ENCODE data around the gene SERINC2.
"Not testable (repeated sequence)": the region's sequence is repeated elsewhere in the genome, so short reads cannot be mapped to it uniquely, and the experiment has no call there.

SERINC2 gene

GRCh38 chr1:31416101-31416736 is 3.2 kb downstream of the SERINC2 start:
- no peak for DNase-seq

GRCh38 chr1:31417148-31417547 is 4.1 kb downstream of the SERINC2 start:
- no peak for DNase-seq

GRCh38 chr1:31418626-31419323 is 5.8 kb downstream of the SERINC2 start:
- no peak for DNase-seq

DNA sequence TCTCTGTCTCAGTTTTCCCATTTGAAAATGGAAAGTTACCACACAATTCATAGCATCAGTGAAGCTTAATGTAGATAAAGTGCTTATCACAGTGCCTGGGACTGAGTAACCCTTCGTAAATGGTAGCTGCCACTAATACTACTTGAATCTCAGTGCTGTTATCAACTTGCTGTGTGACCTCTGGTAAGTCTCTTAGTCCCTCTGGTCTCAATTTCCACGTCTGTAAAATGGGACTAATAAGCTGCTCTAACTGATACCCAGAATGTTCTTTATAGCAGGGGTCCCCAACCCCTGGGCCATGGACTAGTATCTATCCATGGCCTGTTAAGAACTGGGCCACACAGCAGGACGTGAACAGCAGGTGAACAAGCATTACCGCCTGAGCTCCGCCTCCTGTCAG is 7.7 kb downstream of the SERINC2 start:
- DNase-seq, result no peak

GRCh38 chr1:31421371-31422040 is 8.5 kb downstream of the SERINC2 start:
- DNase-seq, result no peak

DNA sequence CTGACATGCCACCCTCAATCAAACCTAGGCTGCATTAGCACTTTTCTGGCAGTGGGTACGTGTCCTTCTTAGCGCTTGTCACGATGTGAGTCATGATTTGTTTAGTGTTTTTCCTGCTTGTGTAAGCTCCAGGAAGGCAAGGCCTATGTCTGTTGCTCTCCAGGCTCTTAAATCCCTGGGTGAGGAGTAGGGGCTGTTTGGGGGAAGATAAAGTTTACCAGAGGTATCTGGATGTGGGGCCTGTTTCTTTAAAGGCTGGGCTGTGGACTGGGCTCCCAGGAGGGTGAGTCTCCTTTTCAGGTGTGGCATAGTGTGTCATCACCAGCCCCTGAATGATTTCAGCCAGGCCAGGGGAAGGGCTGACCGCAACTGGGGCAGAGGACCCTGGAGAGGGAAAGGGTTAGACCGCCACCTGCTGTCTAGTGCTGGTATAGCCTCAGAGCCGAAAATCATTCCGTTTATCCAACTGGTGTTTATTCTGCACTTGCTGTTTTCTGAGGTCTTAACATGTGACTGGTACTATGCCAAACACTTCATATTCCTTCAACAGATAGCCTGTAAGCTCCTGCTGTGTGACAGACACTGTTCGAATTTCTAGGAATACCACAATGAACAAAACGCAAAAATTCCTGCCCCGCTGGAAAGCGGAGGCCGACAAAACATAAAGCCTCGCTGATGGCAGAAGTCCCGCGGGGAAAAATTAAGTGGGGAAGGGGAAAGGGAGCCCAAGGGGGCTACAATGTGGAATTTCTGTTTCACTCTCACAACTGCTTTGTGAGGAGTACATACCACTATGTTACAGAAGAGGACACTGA is 9.7 kb downstream of the SERINC2 start:
- DNase-seq, result peak; percentile 25 to 64

GRCh38 chr1:31423418-31423947 is 10.5 kb downstream of the SERINC2 start:
- DNase-seq, result no peak

GRCh38 chr1:31424568-31424967 is 11.6 kb downstream of the SERINC2 start:
- DNase-seq, result no peak

DNA sequence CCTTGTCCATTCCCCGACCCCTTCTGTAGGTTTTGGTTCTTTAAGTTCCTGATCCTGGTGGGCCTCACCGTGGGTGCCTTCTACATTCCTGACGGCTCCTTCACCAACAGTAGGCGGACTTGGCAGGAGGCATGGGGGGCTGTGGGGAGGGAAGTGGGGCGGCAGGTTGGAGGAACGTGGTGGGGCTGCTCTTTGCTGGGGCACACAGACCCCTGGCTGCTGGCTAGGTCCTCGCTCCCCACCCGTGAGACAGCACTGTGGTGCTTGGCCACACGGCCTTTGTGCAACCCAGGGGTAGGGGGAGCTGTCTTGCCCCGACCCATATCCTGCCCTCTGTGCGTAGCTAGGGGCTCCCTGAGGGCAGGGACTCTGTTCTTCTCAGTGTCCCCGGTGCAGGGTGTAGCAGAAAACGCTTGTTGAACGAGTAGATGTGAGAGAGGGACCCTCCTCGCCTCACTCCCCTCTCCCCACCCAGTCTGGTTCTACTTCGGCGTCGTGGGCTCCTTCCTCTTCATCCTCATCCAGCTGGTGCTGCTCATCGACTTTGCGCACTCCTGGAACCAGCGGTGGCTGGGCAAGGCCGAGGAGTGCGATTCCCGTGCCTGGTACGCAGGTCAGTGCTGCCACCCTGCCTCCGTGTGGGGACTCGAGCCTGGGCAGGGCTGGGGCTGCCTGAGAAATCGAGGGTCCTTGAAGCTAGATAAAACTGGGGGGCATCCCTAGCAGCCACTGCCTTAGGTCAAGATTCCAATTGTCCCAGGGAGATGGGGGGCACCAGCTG is 12.5 kb downstream of the SERINC2 start:
- no peak for DNase-seq

GRCh38 chr1:31426249-31426922 is 13.4 kb downstream of the SERINC2 start:
- no peak for DNase-seq

- DNase-seq, result no peak
These were observed 14.3 kb downstream of the SERINC2 start for GRCh38 chr1:31427322-31427721.

DNA sequence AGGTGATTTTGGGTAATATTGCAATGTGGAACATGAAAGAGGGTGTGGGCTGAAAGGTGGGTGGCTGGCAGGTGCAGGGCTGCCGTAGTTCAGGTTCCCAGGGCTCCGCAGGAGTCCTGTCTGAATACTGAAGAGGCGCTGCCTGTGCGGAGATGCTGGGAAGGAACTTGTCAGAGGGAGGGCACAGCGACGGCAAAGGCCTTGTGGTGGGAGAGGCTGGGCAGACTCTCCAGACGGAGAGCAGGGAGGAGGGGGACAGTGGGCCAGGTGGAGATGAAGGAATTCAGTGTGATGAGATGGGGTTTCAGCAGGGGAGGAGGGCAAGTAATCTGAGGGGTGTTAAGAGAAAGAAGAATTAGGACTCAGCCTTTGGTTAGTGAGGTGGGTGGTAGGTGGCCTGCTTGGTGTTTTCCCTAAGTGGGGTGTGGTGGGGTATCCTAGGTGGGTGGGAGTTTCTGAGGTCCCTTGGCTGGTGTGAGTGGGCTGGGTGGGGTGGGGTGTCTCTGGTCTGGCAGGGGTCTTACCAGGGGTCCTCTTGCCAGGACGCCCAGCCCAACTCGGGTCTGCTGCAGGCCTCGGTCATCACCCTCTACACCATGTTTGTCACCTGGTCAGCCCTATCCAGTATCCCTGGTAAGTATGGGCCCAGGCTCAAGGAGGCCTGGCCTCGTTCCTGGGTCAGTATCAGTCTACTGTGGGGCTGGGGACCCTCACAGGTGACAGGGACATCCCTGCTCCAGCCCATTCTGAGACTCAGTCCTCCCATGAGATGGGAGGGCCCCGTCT is 15.6 kb downstream of the SERINC2 start:
- DNase-seq, result no peak

GRCh38 chr1:31429583-31429982 is 16.6 kb downstream of the SERINC2 start:
- no peak for DNase-seq

- not testable (repeated sequence) for DNase-seq
These were observed 18.6 kb downstream of the SERINC2 start for GRCh38 chr1:31431351-31432257.

GRCh38 chr1:31432592-31433395 is 19.8 kb downstream of the SERINC2 start:
- DNase-seq, result no peak

GRCh38 chr1:31433396-31433930 is 20.4 kb downstream of the SERINC2 start:
- DNase-seq, result no peak

- DNase-seq, result no peak
These were observed 21.3 kb downstream of the SERINC2 start for GRCh38 chr1:31434101-31434871.

DNA sequence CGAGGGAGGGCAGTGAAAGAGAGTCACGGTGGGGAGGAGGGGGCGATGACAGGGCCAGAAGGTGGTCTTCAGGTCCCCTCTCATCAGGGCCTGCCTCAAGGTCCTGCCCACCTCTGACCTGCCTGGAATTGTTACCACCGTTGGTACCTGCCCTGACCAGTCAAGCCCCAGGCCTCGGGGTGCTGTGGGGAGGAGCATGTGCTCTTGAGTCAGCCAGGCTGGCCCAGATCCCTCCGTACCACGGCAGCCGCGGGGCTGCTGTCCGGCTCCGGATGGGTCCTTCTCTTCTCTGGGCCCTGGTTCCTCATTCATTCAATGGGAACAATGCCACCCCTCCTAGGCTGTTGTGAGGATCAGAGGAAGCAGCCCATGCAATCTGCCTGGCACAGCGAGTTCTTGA is 22.0 kb downstream of the SERINC2 start:
- DNase-seq, result no peak

All from NCI-H187 (cell line).